ENCODE data around the gene CNTN2.

DNA sequence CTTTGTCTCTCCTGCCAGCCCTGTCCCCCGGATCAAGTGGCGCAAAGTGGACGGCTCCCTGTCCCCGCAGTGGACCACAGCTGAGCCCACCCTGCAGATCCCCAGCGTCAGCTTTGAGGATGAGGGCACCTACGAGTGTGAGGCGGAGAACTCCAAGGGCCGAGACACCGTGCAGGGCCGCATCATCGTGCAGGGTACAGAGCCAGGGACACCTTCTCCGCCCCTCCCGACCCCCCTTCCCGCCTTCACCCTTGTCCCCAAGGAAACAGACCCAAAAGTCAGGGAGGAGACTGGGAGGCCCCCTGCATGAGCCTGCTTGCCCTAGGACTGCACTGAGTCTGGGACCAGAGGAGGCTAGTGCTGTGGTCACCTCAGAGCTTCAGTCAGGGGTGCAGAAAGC, 18.2 kb downstream of the CNTN2 start:
- TF ChIP-seq POLR2A (IDR thresholded peaks at IDR 0.05; ENCODE audit: low read length) = no peak
- TF ChIP-seq GATA1 (IDR thresholded peaks at IDR 0.05; ENCODE audit: low read depth, low read length) = no peak

All from erythroblast (primary cell).